OCI-LY7 (cell line): ENCODE data around the gene GLRB.

ENCODE experiments used
- EZH2phosphoT487 ChIP-seq: fragments of 200-600 bp; sonication (generic); IDR thresholded peaks from 2 replicates; pipeline ENCODE4 v1.6.1; 2018; ENCODE audit warnings: low read depth, borderline replicate concordance, mild to moderate bottlenecking, mixed run types, antibody characterized with exemption, low read length, moderate library complexity, mixed read lengths
- TF ChIP-seq, protein P1 (sequence below): fragments of 200-600 bp; sonication (generic); conservative IDR thresholded peaks from 2 replicates; pipeline ENCODE4 v1.5.1; 2014; ENCODE audit warnings: mild to moderate bottlenecking, antibody characterized with exemption, low read length, moderate library complexity, mixed read lengths

GRCh38 chr4:157151711-157152110 lies 75.8 kb downstream of the GLRB start:
- TF ChIP-seq, protein P1, sequence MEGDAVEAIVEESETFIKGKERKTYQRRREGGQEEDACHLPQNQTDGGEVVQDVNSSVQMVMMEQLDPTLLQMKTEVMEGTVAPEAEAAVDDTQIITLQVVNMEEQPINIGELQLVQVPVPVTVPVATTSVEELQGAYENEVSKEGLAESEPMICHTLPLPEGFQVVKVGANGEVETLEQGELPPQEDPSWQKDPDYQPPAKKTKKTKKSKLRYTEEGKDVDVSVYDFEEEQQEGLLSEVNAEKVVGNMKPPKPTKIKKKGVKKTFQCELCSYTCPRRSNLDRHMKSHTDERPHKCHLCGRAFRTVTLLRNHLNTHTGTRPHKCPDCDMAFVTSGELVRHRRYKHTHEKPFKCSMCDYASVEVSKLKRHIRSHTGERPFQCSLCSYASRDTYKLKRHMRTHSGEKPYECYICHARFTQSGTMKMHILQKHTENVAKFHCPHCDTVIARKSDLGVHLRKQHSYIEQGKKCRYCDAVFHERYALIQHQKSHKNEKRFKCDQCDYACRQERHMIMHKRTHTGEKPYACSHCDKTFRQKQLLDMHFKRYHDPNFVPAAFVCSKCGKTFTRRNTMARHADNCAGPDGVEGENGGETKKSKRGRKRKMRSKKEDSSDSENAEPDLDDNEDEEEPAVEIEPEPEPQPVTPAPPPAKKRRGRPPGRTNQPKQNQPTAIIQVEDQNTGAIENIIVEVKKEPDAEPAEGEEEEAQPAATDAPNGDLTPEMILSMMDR: no peak
- no peak for TF ChIP-seq EZH2phosphoT487
